Measurements from ENCODE around the gene TRPM1.

DNA sequence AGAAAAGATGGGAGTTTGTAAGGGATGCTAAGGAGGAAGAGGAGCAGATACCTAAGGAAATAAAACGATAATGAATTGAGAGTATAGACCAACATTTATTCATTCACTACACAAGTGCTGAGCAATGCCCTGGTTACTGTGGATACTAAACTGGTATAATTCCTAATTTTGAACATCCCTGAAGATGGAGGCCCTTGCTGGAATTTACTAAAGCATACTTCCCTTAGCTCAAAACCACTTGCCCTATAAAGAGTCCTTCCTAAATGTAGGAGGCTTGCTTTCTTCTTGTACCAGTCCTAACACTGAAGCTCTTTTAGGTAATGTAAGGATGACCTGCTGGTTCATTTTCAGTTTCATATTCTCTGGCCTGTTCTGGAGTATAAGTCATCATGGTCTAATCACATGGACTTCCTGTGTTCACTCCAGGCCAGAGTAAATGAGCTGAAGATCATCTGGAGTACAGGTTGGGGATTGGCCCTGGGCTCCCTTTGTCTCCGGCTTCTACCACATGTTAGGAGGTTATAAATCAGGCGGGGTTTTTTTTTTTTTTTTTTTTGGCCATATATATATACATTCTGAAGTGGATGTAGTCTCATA lies 70.0 kb downstream of the TRPM1 start:
- TF ChIP-seq POLR2A (IDR thresholded peaks at IDR 0.05) = no peak
- TF ChIP-seq, protein P1, sequence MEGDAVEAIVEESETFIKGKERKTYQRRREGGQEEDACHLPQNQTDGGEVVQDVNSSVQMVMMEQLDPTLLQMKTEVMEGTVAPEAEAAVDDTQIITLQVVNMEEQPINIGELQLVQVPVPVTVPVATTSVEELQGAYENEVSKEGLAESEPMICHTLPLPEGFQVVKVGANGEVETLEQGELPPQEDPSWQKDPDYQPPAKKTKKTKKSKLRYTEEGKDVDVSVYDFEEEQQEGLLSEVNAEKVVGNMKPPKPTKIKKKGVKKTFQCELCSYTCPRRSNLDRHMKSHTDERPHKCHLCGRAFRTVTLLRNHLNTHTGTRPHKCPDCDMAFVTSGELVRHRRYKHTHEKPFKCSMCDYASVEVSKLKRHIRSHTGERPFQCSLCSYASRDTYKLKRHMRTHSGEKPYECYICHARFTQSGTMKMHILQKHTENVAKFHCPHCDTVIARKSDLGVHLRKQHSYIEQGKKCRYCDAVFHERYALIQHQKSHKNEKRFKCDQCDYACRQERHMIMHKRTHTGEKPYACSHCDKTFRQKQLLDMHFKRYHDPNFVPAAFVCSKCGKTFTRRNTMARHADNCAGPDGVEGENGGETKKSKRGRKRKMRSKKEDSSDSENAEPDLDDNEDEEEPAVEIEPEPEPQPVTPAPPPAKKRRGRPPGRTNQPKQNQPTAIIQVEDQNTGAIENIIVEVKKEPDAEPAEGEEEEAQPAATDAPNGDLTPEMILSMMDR (IDR thresholded peaks at IDR 0.05) = no peak

Measured in body of pancreas (tissue), 4 donors.